NCI-H510A (cell line): ENCODE results near the gene SH3PXD2A.
"Not testable (repeated sequence)": the region's sequence is repeated elsewhere in the genome, so short reads cannot be mapped to it uniquely, and the experiment has no call there.

ENCODE experiments used
- DNase-seq: peaks from one replicate; lab custom pipeline; 2025; lab: John Stamatoyannopoulos, UW

Gene SH3PXD2A

DNA sequence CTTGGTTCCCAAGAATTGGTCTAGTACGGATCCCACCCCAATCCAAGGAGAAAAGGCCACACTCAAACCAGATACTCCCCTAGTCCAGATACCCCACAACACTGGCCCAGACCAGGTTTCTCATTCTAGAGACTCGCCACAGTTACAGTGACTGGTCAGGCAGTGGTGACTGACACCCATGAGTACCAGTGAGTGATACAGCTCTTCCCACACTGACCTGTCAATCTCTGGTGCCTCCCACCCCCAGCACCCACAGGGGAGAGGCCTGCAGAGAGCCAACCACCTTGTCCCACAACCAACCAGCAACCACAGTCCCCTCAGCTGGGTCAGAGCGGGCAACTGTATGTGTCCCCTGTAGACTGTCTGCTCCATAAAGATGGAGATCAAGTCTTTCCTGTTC lies 209.1 kb downstream of the SH3PXD2A start:
- DNase-seq, result no peak

DNA sequence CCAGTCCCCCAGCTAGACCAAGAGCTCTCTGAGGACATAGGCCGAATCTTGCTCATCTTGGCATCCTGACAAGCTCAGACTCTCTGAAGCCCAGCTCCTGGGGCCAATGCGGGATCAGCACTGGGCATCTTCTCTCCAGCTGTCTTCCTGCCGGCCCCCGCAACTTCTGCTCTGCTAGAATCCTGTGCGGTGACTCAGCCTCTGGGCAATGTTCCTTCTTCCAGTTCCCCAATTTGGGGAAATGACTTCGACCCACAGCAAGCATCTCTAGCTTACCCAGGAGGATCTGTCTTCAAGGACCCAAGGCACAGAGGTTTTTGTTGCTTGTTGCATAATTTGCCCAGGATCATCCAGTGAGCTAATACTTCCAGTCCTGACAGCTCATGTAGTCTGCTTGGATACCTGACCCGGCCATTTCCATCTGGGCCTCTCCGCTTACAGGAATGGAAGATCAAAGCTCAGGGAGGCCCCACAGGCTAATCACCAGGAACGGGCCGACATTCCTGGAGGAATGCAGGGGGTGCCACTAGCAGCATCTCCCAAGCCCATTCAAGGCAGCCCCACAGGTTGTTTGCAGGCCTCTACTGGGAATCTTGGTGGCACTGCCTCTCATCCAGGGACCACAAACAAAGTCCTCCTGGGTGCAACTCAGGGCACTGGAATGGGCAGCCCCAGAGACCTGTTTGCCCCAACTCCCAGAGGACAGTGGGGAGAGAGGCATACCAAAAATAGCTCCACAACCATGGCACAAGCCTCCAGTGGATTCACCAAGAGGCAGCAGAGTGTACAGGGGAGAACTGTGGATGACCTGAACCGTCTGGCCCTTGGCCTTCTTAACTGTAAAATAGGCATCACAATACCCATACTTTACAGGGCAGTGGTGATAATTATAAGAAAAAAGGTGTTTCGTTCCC lies 210.0 kb downstream of the SH3PXD2A start:
- DNase-seq, result no peak

DNA sequence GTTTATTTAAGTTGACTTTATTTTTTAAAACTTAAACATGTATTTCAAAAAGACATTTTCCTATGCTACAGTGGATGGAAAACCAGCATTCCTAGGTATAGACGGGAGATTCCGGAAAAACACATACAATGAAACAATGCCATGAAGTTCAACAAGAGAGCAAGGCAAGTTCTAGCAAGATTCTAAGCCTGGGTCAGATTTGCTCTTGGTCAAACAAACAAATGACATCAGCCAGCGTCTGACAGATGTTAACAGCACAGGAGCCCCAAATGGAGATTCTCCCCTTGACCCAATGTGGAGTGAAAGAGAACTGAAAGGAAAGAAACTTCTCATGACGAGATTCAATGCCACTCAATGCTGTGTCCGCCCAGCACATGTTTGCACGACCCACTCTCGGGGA lies 212.0 kb downstream of the SH3PXD2A start:
- DNase-seq, result no peak

- no peak for DNase-seq
Observed at GRCh38 chr10:103641326-103641725, 214.1 kb downstream of the SH3PXD2A start.

DNA sequence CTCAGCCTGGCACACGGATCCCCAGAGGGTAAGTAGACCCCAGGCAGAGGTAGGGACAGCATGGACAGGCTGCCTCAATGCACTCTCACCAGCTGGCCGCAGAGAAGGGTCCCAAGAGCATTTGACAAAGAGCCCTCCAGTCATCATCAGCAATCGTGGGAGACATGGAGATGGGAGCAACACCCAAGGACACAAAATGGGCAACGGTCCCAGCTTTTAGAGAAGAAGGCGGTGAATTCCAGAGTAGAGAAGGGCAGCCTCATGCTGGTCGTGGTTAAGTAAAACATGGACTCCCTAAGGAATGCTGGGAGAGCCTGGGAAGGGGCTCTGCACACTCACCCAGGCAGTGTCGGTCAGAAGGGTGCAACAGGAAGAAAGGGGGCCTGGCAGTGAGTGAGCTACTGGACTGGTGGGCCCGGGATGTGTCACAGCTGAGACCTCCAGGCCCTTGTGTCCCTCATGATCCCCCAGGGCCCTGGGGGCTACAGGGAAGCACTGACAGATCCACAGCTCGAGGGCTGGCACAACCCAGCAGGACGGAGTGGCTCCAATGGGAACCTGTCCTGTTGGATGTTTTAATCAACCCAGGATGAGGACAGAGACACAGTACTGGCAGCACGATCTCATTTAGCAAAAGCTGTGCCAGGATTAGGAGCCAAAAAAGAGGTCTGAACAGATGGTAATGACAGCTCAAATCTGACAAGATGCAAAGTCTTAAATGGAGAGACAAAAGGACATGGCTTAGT lies 214.8 kb downstream of the SH3PXD2A start:
- DNase-seq, result no peak

GRCh38 chr10:103638948-103639347 lies 216.4 kb downstream of the SH3PXD2A start:
- no peak for DNase-seq

DNA sequence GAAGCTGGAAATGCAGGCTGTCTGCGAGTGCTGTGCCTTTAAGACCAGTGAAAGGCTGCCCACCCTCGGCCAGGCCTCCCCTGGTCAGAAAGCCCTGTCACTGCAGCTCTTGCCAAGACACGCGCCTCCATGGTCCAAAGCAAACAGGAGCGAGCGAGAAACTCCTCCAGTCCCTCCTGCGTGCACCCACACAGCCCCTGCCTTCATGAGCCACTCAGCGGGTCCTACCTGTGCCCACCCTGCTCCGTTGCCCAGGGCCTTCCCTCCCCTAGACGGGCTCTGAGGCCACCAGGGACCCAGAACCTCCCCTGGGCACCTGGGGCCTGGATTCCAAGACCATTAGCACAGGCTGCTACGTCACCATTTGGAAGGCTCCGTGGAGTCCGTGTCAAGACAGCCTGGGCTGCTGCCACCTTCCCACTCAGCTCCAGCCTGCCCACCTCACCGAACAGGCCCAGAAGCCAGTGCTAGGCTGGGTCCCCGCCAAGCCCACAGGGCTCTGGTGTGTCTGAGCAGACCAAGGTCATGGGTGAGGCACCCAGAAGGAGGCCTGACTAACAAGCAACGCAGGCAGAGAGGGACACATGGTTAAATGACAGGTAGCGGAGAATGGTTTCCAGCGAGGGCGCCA lies 217.3 kb downstream of the SH3PXD2A start:
- DNase-seq, result no peak

DNA sequence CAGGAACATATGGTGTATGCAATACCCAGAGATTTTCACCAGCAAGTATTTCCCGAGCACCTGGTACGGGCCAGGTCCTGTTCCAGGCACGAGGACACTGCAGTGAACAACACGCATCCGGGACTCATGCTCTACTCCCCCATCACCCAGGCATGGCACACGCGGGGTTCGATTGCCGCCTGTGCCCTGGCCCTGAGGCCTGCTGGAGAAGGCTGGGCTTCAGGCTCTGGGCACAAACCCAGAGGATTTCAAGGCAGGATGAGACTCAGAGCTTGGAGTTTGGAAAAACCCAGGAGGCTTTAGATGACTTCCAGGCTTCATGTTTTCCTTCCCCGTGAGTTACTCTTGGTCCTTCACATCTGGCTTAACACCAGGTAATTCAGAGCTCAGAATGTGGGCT lies 218.4 kb downstream of the SH3PXD2A start:
- DNase-seq, result no peak

- DNase-seq, result no peak
Observed at GRCh38 chr10:103636492-103636891, 218.9 kb downstream of the SH3PXD2A start.

GRCh38 chr10:103635580-103635979 lies 219.8 kb downstream of the SH3PXD2A start:
- DNase-seq, result no peak

DNA sequence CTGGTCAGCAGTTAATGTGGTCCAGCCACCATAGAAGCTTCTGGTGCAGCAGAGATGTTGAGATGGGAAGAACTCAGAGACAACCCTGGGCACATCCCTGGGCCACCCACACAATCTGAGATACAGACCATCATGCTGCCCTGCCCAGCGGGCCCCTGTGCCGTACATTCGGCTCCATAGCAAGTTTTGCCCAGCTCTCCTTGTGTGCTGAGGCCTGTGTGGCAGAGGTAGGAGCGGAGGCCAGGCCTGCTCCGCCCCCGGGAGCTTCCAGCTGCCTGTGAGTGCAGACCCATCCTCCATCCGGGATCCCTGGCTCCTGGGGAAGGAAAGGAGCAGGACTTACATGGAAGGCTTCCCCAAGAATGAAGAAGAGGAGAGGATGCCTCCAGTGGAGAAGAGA lies 221.5 kb downstream of the SH3PXD2A start:
- DNase-seq, result no peak

DNA sequence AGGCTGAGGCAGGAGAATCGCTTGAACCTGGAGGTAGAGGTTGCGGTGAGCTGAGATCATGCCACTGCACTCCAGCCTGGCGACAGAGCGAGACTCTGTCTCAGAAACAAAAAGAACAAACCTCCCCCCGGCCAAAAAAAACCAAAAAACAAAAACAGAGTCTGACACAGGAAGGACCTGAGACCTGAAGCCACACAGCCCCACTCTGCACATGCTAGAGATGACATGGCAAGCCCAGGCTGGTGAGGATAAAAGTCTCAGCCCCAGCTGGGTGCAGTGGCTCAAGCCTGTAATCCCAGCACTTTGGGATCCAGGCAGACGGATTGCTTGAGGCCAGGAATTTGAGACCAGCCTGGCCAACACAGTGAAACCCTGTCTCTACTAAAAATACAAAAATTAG lies 222.5 kb downstream of the SH3PXD2A start:
- DNase-seq, result not testable (repeated sequence)

GRCh38 chr10:103632247-103632642 lies 223.1 kb downstream of the SH3PXD2A start:
- no peak for DNase-seq

GRCh38 chr10:103630156-103630555 lies 225.2 kb downstream of the SH3PXD2A start:
- no peak for DNase-seq

DNA sequence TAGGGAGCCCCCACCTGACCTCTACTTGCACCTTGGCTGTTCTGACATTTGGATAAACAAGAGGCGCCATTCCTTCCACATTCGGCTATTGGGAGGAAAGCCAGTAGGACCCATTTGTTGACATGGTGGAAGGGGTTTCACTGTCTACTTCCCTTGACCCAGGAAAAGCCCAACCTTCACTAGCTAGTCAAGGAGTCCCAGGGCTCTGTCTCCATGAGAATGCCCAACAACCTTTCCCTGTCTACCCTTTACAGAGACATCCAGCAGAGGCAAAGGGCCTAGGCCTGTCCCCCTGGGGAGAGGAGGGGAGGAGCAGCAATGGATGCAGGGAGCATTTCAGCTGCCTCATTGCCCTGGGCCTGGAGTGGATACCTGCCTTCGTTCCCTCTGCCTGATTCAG lies 225.8 kb downstream of the SH3PXD2A start:
- no peak for DNase-seq

DNA sequence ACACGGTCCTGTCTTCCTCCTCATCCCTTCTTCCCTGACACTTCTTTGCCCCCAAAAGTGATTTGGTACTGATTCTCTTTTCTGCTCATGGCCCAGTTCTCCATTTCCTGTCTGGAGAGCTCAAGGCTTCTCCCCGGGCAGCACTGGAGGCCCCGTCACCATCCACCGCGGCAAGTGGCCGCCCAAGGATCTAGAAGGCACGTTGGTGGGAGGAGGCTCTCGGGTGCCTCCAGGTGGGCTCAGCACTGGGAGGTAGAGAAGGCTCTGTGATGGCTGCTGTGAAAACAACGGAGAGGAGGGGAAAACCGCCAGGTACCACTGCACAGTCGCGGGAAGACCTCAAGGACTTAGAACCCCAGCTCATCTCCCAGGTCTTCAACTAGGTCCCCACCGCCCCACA lies 227.5 kb downstream of the SH3PXD2A start:
- no peak for DNase-seq

GRCh38 chr10:103627111-103627892 lies 228.1 kb downstream of the SH3PXD2A start:
- DNase-seq, result peak; percentile 22

DNA sequence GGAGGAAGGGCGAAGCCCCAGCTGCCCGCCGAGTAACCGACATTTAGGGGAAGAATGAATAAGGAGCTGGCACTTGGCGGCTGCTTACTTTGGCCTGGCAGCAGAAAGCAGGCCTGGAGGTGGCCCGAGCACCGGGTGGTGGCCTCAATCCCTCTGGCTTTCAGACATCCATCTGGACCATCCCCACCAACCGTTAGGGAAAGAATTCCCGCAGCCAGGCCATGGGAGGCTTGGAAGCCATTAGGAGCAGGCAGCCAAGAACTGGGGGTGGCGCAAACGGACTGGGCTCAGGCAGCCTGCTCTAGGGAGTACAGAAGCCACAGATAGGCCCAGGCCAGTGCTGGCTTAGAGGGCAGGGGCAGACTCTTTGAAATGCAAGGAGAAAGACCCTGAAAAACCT lies 229.2 kb downstream of the SH3PXD2A start:
- no peak for DNase-seq

DNA sequence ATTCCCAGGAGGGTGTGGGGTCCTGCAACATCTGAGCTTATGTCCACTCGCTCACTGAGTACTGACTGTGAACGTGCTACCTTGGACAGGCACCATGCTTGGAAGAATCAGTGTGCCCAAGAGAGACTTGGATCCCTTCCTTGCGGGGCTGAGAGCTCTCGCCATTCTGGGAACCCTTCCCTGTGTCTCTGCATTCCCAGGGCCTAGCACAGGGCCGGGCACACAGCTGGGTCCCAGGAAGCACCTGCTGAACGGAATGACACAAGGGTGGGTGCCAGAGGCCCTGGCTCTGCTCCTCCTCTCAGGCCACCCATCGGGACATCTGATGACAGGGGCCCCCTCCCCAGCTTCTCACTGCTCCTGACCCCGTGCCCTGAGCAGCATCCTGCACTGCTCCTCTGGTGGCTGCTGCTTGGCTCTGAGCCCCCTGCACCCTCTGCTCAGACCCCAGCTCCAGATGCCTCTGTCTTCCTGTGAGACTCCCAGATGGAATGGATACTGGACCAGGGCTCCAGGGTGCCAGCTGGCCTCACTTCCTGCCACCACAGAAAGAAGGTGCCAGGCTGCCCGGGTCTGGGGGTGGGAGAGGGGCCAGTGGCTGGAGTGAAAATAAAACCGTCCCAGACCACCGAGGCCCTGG lies 232.3 kb downstream of the SH3PXD2A start:
- no peak for DNase-seq

DNA sequence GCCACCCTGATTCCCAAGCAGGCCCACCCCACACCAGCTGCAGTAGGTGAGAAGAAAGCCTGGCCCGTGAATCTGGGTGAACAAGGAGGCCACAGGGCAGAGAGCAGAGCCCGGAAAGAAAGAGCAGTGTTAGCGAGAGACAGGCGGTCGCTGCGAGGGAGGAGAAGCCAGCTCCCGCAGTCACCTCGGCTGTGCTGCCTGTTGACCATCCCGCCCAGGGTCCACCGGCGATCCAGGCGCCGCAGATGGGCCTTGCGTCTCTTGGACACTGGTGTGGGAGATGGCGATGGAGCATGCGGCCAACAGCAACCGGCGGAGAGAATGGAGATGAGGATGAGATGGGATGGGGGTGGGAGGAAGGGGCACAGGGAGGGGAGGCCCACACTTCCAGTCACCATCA lies 233.1 kb downstream of the SH3PXD2A start:
- no peak for DNase-seq

DNA sequence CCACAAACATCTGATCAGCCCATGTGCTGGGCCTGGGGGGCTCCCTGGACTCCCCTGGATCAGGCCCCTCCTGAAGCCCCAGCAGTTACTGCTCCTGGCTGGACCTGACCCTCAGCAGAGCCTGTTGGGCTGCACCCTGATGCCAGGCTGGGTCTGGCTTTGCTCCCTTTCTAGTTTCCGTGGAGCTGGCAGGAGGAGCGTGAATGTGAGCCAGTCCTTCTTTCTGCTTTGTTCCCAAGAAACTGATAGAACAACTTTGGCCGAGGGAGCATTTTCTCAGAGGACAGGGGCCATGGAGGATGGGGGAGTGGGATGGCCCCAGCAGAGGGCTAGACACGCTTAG lies 233.6 kb downstream of the SH3PXD2A start:
- no peak for DNase-seq
